GM19455 (cell line): ENCODE measurements around the gene BTF3L4.
"Not testable (repeated sequence)": the region's sequence is repeated elsewhere in the genome, so short reads cannot be mapped to it uniquely, and the experiment has no call there.

Experiments used
- ATAC-seq: cut with Tn5 transposase; IDR thresholded peaks from one replicate; pipeline ENCODE4 v1.9.1; 2021; ENCODE audit not compliant: unreplicated experiment

BTF3L4 gene

GRCh38 chr1:52056163-52056936 lies at the start of gene BTF3L4:
Gene BTF3L4, plus strand, starts transcription at chr1:52056295. Its CDS starts 3,553 bp downstream, at chr1:52059848.
- peak; percentile 81 for ATAC-seq

- ATAC-seq, result no peak
Observed at GRCh38 chr1:52007215-52008002, 48.7 kb upstream of the BTF3L4 start.

- no peak for ATAC-seq
Observed at GRCh38 chr1:52008071-52008809, 47.9 kb upstream of the BTF3L4 start.

GRCh38 chr1:52022133-52022532 lies 34.0 kb upstream of the BTF3L4 start:
- no peak for ATAC-seq

- no peak for ATAC-seq
Observed at GRCh38 chr1:52026278-52026677, 29.8 kb upstream of the BTF3L4 start.

GRCh38 chr1:52028328-52028727 lies 27.8 kb upstream of the BTF3L4 start:
- ATAC-seq, result no peak

- not testable (repeated sequence) for ATAC-seq
Observed at GRCh38 chr1:52028839-52029238, 27.3 kb upstream of the BTF3L4 start.

GRCh38 chr1:52032124-52032784 lies 23.8 kb upstream of the BTF3L4 start:
- ATAC-seq, result peak; percentile 36

- ATAC-seq, result peak; percentile 36
Observed at GRCh38 chr1:52032785-52033131, 23.3 kb upstream of the BTF3L4 start.

GRCh38 chr1:52033190-52034049 lies 22.7 kb upstream of the BTF3L4 start, which contains the start of gene KTI12:
Gene KTI12, minus strand, starts transcription at chr1:52033810. Its CDS starts 49 bp downstream, at chr1:52033761.
- ATAC-seq, result peak; percentile 90

GRCh38 chr1:52034050-52034384 lies 22.1 kb upstream of the BTF3L4 start:
- no peak for ATAC-seq

GRCh38 chr1:52037402-52037814 lies 18.7 kb upstream of the BTF3L4 start:
- no peak for ATAC-seq

- no peak for ATAC-seq
Observed at GRCh38 chr1:52037909-52038308, 18.2 kb upstream of the BTF3L4 start.

GRCh38 chr1:52041551-52042185 lies 14.4 kb upstream of the BTF3L4 start:
- ATAC-seq, result no peak

GRCh38 chr1:52045236-52045635 lies 10.9 kb upstream of the BTF3L4 start:
- ATAC-seq, result no peak

GRCh38 chr1:52045666-52046195 lies 10.4 kb upstream of the BTF3L4 start:
- not testable (repeated sequence) for ATAC-seq

GRCh38 chr1:52049337-52049736 lies 6.8 kb upstream of the BTF3L4 start:
- not testable (repeated sequence) for ATAC-seq

GRCh38 chr1:52053862-52054261 lies 2.2 kb upstream of the BTF3L4 start:
- no peak for ATAC-seq

GRCh38 chr1:52054496-52055065 lies 1.5 kb upstream of the BTF3L4 start:
- no peak for ATAC-seq
